ENCODE measurements around the gene WBP1L. TPM values are rescaled to one million over a fixed set of nuclear protein-coding genes. Genes with fewer than 3 reads are reported as not detected.

The WBP1L gene
- total and polyA plus RNA-seq, 2 of the 13 experiments (the other 11 are each of a cell fraction or from before 2014, with no cell fraction given) = 8.3 to 12.3 TPM

GRCh38 chr10:102814873-102815661 is 71.3 kb downstream of the WBP1L start (continued):
- TF ChIP-seq DPF2 (CRISPR knock-in tag; IDR thresholded peaks at IDR 0.05; ENCODE audit: borderline replicate concordance, low read depth) (peak; percentile 77; the same call in 1 of the 2 replicates), ZFP82 (CRISPR knock-in tag; IDR thresholded peaks at IDR 0.05; ENCODE audit: borderline replicate concordance) (no peak), ZNF639 (CRISPR knock-in tag; conservative IDR thresholded peaks at IDR 0.05) (peak; percentile 40; the same call in 1 of the 2 replicates), HMG20A (CRISPR knock-in tag; IDR thresholded peaks at IDR 0.05; ENCODE audit: borderline replicate concordance) (peak; percentile 82), HNF1B (CRISPR knock-in tag; IDR thresholded peaks at IDR 0.05) (peak; percentile 23; the same call in 1 of the 2 replicates), SMARCE1 (IDR thresholded peaks at IDR 0.05; ENCODE audit: borderline replicate concordance) (no peak), ZSCAN29 (CRISPR knock-in tag; conservative IDR thresholded peaks at IDR 0.05) (peak; percentile 40; the same call in 1 of the 2 replicates), MEIS1 (CRISPR knock-in tag; IDR thresholded peaks at IDR 0.05; ENCODE audit: borderline replicate concordance) (peak; percentile 90; the same call in 1 of the 2 replicates), ZNF547 (CRISPR knock-in tag; IDR thresholded peaks at IDR 0.05) (0 out of 2 replicates have a peak, but pooled peaks have one; percentile 23), ZBTB7B (CRISPR knock-in tag; IDR thresholded peaks at IDR 0.05) (peak; percentile 36; the same call in 1 of the 2 replicates), TFDP1 (CRISPR knock-in tag; IDR thresholded peaks at IDR 0.05; ENCODE audit: borderline replicate concordance) (peak; percentile 44; the same call in 1 of the 2 replicates), PHF8 (CRISPR knock-in tag; IDR thresholded peaks at IDR 0.05) (peak; percentile 56), YEATS2 (CRISPR knock-in tag; IDR thresholded peaks at IDR 0.05; ENCODE audit: borderline replicate concordance) (peak; percentile 57; the same call in 1 of the 2 replicates), CAMTA2 (CRISPR knock-in tag; IDR thresholded peaks at IDR 0.05; ENCODE audit: borderline replicate concordance) (no peak), IKZF4 (CRISPR knock-in tag; IDR thresholded peaks at IDR 0.05; ENCODE audit: borderline replicate concordance, low read depth, not compliant biosample characterization) (no peak), NR2F1 (CRISPR knock-in tag; IDR thresholded peaks at IDR 0.05) (0 out of 4 replicates have a peak, but pooled peaks of 1 of the 2 experiments have one; percentile 13), ZMYM2 (CRISPR knock-in tag; IDR thresholded peaks at IDR 0.05) (peak; percentile 73; the same call in 1 of the 2 replicates), ZBTB44 (CRISPR knock-in tag; IDR thresholded peaks at IDR 0.05) (0 out of 2 replicates have a peak, but pooled peaks have one; percentile 37), SMAD9 (CRISPR knock-in tag; IDR thresholded peaks at IDR 0.05) (0 out of 2 replicates have a peak, but pooled peaks have one; percentile 39), NR2F2 (IDR thresholded peaks at IDR 0.05; ENCODE audit: borderline replicate concordance, low read depth) (peak; percentile 58; the same call in 1 of the 2 replicates), ZBTB26 (CRISPR knock-in tag; IDR thresholded peaks at IDR 0.05; ENCODE audit: borderline replicate concordance) (peak; percentile 3; the same call in 1 of the 2 replicates)
